ENCODE results near the gene ACACB.

The ACACB gene

GRCh38 chr12:109261087-109261486 is 144.7 kb downstream of the ACACB start:
- no peak overlapping the region for H3K9ac ChIP-seq (ENCODE audit: low read length)
- H3F3A ChIP-seq (ENCODE audit: insufficient read depth, low read length) = no peaks in the 10 kb centered on the region
- no peaks in the 10 kb centered on the region for H3K4me1 ChIP-seq (ENCODE audit: insufficient read depth, low read length, severe bottlenecking)
- no peak overlapping the region for H3K4me2 ChIP-seq (ENCODE audit: low read length)
- no peaks in the 10 kb centered on the region for H3K9me3 ChIP-seq (ENCODE audit: low read length)
- no peak overlapping the region for H2AFZ ChIP-seq (ENCODE audit: low read length)
- no peaks in the 10 kb centered on the region for H3K27me3 ChIP-seq (ENCODE audit: insufficient read depth, low read length)
- H3K4me3 ChIP-seq (ENCODE audit: low read depth, low read length, poor library complexity, severe bottlenecking) = no peak overlapping the region
- no peaks in the 10 kb centered on the region for H4K20me1 ChIP-seq (ENCODE audit: insufficient read depth, low read length)
- H3K9me2 ChIP-seq (ENCODE audit: low read depth, low read length) = no peaks in the 10 kb centered on the region
- H3K36me3 ChIP-seq (ENCODE audit: insufficient read depth, low read length) = no peaks in the 10 kb centered on the region
- TF ChIP-seq EZH2 (IDR thresholded peaks at IDR 0.05; ENCODE audit: borderline replicate concordance, low read length) = no peak
- TF ChIP-seq, protein P1, sequence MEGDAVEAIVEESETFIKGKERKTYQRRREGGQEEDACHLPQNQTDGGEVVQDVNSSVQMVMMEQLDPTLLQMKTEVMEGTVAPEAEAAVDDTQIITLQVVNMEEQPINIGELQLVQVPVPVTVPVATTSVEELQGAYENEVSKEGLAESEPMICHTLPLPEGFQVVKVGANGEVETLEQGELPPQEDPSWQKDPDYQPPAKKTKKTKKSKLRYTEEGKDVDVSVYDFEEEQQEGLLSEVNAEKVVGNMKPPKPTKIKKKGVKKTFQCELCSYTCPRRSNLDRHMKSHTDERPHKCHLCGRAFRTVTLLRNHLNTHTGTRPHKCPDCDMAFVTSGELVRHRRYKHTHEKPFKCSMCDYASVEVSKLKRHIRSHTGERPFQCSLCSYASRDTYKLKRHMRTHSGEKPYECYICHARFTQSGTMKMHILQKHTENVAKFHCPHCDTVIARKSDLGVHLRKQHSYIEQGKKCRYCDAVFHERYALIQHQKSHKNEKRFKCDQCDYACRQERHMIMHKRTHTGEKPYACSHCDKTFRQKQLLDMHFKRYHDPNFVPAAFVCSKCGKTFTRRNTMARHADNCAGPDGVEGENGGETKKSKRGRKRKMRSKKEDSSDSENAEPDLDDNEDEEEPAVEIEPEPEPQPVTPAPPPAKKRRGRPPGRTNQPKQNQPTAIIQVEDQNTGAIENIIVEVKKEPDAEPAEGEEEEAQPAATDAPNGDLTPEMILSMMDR (IDR thresholded peaks at IDR 0.05; ENCODE audit: low read length) = no peak
- no peaks in the 10 kb centered on the region for H3K79me2 ChIP-seq (ENCODE audit: insufficient read depth, low read length)
- no peak overlapping the region for H3K27ac ChIP-seq (ENCODE audit: low read depth, low read length, poor library complexity, severe bottlenecking)

DNA sequence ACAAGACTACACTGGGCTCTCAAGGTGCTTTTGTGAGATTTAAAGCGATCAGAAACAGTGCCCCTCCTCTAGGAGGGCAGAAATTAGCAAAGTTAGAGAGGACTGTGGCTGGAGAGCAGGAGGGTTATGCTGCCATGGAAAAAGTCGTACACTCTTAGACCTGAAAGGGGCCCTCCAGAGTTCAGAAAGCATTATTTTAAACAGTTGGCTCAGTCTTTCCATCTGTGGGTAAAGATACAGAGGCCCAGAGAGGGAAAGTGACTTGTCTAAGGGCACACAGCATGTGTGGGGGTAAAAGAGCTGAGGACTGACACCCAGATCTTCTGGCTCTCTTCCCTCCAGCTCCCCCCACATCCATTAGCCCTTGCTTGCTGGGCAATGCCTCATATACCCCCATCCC is 145.6 kb downstream of the ACACB start:
- no peak overlapping the region for H3K27ac ChIP-seq (ENCODE audit: low read depth, low read length, poor library complexity, severe bottlenecking)
- no peaks in the 10 kb centered on the region for H3K36me3 ChIP-seq (ENCODE audit: insufficient read depth, low read length)
- H2AFZ ChIP-seq (ENCODE audit: low read length) = no peak overlapping the region
- no peak overlapping the region for H3K4me2 ChIP-seq (ENCODE audit: low read length)
- H3K9me3 ChIP-seq (ENCODE audit: low read length) = no peaks in the 10 kb centered on the region
- H3K9ac ChIP-seq (ENCODE audit: low read length) = no peak overlapping the region
- no peaks in the 10 kb centered on the region for H3F3A ChIP-seq (ENCODE audit: insufficient read depth, low read length)
- no peaks in the 10 kb centered on the region for H3K9me2 ChIP-seq (ENCODE audit: low read depth, low read length)
- H3K4me3 ChIP-seq (ENCODE audit: low read depth, low read length, poor library complexity, severe bottlenecking) = no peak overlapping the region
- H4K20me1 ChIP-seq (ENCODE audit: insufficient read depth, low read length) = no peaks in the 10 kb centered on the region
- no peaks in the 10 kb centered on the region for H3K27me3 ChIP-seq (ENCODE audit: insufficient read depth, low read length)
- no peaks in the 10 kb centered on the region for H3K79me2 ChIP-seq (ENCODE audit: insufficient read depth, low read length)
- TF ChIP-seq, protein P1 (IDR thresholded peaks at IDR 0.05; ENCODE audit: low read length) = no peak
- TF ChIP-seq EZH2 (IDR thresholded peaks at IDR 0.05; ENCODE audit: borderline replicate concordance, low read length) = no peak
- no peaks in the 10 kb centered on the region for H3K4me1 ChIP-seq (ENCODE audit: insufficient read depth, low read length, severe bottlenecking)

GRCh38 chr12:109263439-109263838 is 147.1 kb downstream of the ACACB start:
- H3K9ac ChIP-seq (ENCODE audit: low read length) = no peak overlapping the region
- no peaks in the 10 kb centered on the region for H3K79me2 ChIP-seq (ENCODE audit: insufficient read depth, low read length)
- no peak overlapping the region for H3K4me3 ChIP-seq (ENCODE audit: low read depth, low read length, poor library complexity, severe bottlenecking)
- no peaks in the 10 kb centered on the region for H3K9me2 ChIP-seq (ENCODE audit: low read depth, low read length)
- no peaks in the 10 kb centered on the region for H4K20me1 ChIP-seq (ENCODE audit: insufficient read depth, low read length)
- H3F3A ChIP-seq (ENCODE audit: insufficient read depth, low read length) = no peaks in the 10 kb centered on the region
- H3K9me3 ChIP-seq (ENCODE audit: low read length) = no peaks in the 10 kb centered on the region
- H2AFZ ChIP-seq (ENCODE audit: low read length) = no peak overlapping the region
- no peaks in the 10 kb centered on the region for H3K27me3 ChIP-seq (ENCODE audit: insufficient read depth, low read length)
- no peak overlapping the region for H3K27ac ChIP-seq (ENCODE audit: low read depth, low read length, poor library complexity, severe bottlenecking)
- H3K36me3 ChIP-seq (ENCODE audit: insufficient read depth, low read length) = no peaks in the 10 kb centered on the region
- H3K4me1 ChIP-seq (ENCODE audit: insufficient read depth, low read length, severe bottlenecking) = no peaks in the 10 kb centered on the region
- no peak overlapping the region for H3K4me2 ChIP-seq (ENCODE audit: low read length)
- TF ChIP-seq, protein P1 (IDR thresholded peaks at IDR 0.05; ENCODE audit: low read length) = no peak
- TF ChIP-seq EZH2 (IDR thresholded peaks at IDR 0.05; ENCODE audit: borderline replicate concordance, low read length) = no peak

Measured in OCI-LY1 (cell line).